Colonic mucosa (tissue), 4 donors: Measurements from ENCODE around the gene RPTOR. TPM values are rescaled to one million over a fixed set of nuclear protein-coding genes. Genes with fewer than 3 reads are reported as not detected.
A peak's percentile ranks its signal among the peaks of the same experiment; 100 is the strongest.

Source experiments
- DNase-seq: peaks from one replicate; pipeline ENCODE4 v3.0.0-alpha.2; 2020
- H3K27ac ChIP-seq: fragments of 200-600 bp; one replicate; pipeline ENCODE4 v1.8.0; 2021
- H3K27me3 ChIP-seq: fragments of 200-600 bp; one replicate; pipeline ENCODE4 v1.8.0; 2021
- H3K36me3 ChIP-seq: fragments of 200-600 bp; one replicate; pipeline ENCODE4 v1.8.0; 2021
- H3K4me1 ChIP-seq: fragments of 200-600 bp; one replicate; pipeline ENCODE4 v1.8.0; 2021; ENCODE audit warnings: mild to moderate bottlenecking
- H3K4me3 ChIP-seq: fragments of 200-600 bp; one replicate; pipeline ENCODE4 v1.8.0; 2021
- H3K9ac ChIP-seq, 2 donors: one replicate each; pipeline ENCODE4 v1.7.0; 2013; ENCODE audit warnings: control low read depth in 2 of 2, low read depth in 2 of 2, low read length in 2 of 2
- H3K9me3 ChIP-seq: fragments of 200-600 bp; one replicate; pipeline ENCODE4 v1.8.0; 2021
- intact Hi-C: fragments of 100-400 bp; cut with DNase I; formaldehyde crosslinking; loops from one replicate; pipeline ENCODE4 v1.14.1; 2022
- total RNA-seq, 2 donors: library from RNA; stranded (reverse); fragmentation: NEBNext Ultra II Directional in 1 of 2; extraction: Animal tissue kit (Norgen Biotek cat#: 25700) in 1 of 2; gene quantifications; one replicate each; pipeline ENCODE4 v1.2.1, GENCODE V29; 2021
- TF ChIP-seq, protein P1 (sequence below): fragments of 200-600 bp; IDR thresholded peaks from one replicate; pipeline ENCODE4 v1.8.0; 2022; ENCODE audit warnings: antibody characterized with exemption, mild to moderate bottlenecking
- donor health status: healthy.
- donor health status: DM: no; HTN: no; CAD: no.
- donor health status: DM: no; HTN: no; CAD: no.

RPTOR gene
- total RNA-seq, 2 donors from 2014 or later, result 21.2 to 39.6 TPM

DNA sequence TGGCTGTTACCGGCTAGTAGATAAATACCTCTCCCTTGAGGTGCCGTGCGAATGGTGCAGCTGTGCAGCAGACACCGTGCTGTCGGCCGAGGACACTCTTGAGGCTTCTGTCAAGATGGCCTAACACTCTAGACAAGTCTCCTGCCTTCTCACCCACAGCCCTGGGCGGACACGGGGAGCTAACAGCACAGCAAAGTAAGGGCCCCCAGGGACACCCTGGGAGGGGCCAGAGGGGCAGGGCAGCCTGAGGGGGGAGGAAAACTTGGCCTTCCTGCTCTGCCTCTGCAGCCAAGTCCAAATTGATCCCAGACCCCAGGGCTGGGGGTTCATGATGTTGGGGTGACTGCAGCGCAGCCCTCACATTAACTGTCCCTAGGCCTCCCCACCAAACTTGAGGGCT, 210.2 kb downstream of the RPTOR start:
- no peak overlapping the region for H3K27ac ChIP-seq
- no peaks in the 10 kb centered on the region for H3K9me3 ChIP-seq
- intact Hi-C loops, result no loop called here
- no peaks in the 10 kb centered on the region for H3K27me3 ChIP-seq
- TF ChIP-seq, protein P1, sequence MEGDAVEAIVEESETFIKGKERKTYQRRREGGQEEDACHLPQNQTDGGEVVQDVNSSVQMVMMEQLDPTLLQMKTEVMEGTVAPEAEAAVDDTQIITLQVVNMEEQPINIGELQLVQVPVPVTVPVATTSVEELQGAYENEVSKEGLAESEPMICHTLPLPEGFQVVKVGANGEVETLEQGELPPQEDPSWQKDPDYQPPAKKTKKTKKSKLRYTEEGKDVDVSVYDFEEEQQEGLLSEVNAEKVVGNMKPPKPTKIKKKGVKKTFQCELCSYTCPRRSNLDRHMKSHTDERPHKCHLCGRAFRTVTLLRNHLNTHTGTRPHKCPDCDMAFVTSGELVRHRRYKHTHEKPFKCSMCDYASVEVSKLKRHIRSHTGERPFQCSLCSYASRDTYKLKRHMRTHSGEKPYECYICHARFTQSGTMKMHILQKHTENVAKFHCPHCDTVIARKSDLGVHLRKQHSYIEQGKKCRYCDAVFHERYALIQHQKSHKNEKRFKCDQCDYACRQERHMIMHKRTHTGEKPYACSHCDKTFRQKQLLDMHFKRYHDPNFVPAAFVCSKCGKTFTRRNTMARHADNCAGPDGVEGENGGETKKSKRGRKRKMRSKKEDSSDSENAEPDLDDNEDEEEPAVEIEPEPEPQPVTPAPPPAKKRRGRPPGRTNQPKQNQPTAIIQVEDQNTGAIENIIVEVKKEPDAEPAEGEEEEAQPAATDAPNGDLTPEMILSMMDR, result no peak
- no peak overlapping the region for H3K9ac ChIP-seq
- no peaks in the 10 kb centered on the region for H3K4me1 ChIP-seq
- no peak overlapping the region for H3K4me3 ChIP-seq
- H3K36me3 ChIP-seq, result no peaks in the 10 kb centered on the region
- no peak for DNase-seq

DNA sequence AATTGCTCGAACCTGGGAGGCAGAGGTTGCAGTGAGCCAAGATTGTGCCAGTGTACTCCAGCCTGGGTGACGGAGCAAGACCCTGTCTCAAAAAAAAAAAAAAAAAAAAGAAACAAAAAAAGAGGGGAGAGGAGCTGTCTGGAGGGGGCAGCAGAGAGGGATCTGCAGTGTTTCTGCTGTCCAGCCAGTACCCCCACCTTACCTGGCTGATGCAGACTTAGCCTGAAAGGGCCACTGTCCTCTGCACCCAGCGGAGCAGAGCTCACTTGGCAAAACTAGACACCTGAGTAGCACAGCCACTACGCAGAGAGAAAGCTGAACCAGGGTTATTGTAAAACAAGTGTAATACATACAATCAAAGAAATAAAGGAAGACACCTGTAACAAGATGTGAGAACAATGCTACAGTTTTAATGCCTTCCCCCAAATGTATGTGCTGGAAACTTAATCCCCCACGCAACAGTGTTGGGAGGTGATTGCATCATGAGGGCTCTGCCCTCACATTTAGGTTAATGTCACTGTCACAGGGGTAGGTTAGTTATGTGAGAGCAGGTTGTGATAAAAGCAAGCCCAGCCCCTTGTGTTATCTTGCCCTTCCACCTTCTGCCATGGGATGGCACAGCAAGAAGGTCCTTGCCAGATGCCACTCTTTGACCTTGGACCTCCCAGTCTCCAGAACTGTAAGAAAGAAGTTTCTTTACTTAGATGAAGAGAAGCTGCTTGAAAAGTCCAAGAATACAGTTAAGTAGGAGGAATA, 211.2 kb downstream of the RPTOR start:
- TF ChIP-seq, protein P1, result no peak
- DNase-seq, result no peak
- Histone ChIP-seq H3K27me3 (no peaks in the 10 kb centered on the region), H3K9me3 (no peaks in the 10 kb centered on the region), H3K9ac (no peak overlapping the region), H3K36me3 (no peaks in the 10 kb centered on the region), H3K27ac (no peak overlapping the region), H3K4me3 (no peak overlapping the region), H3K4me1 (no peaks in the 10 kb centered on the region)
- intact Hi-C loops, result no loop called here

DNA sequence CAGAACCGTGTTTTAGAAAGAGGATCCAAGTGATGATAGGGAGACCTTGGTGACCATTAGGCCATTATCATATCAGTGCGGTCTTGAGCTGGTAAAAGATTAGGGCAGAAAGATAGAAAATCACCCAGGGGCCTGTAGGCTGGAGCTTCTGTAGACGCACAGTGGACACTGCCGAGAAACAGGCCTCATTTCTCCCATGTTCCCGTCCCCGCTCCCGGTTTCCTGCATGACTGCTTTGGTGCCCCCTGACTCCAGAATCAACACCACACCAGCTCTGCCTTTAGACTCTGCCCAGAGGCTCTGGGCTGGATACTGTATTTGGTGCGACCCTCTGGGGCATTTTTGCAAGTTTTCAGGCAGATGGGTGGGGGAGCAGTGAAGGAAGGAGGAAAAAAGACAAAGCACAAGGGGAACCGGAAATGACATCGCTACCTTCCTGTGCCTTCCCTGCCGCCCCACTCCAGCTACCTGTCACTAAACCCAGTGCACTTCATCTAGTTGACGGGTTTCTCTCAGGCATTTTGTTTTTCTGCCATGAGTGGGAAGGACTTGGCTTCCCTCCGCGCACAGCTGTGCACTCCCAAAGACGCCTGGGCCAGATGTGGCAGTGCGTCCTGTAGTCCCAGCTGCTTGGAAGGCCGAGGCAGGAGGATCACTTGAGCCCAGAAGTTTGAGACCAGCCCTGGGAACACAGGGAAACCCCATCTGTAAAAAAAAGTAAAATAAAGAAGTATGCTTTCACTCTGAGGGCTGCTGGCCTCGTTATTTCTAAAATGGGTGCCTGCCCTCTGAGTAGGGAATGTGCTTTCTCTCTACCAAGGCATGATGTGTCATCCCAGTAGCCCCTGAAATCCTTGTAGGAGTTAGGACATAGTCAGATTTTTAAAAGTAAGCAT, 214.1 kb downstream of the RPTOR start:
- intact Hi-C loops, result no loop called here
- H3K27ac ChIP-seq, result no peak overlapping the region
- no peak overlapping the region for H3K9ac ChIP-seq
- no peaks in the 10 kb centered on the region for H3K36me3 ChIP-seq
- H3K4me1 ChIP-seq, result no peaks in the 10 kb centered on the region
- DNase-seq, result no peak
- H3K27me3 ChIP-seq, result no peaks in the 10 kb centered on the region
- H3K4me3 ChIP-seq, result no peak overlapping the region
- TF ChIP-seq, protein P1, result no peak
- H3K9me3 ChIP-seq, result no peaks in the 10 kb centered on the region

DNA sequence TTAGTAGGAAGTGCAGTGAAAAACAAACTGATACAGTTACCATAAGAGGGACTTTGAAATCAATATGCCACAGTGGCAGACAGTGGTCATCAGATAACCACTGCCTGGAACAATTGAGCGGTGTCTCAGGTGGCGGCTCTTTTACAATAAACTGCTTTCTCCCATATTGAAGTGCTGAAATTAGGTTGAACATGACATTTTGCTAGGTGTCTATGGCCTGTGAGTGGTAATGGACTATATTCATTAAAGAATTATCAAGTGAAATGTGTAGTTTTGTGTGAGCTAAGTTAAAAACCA, 214.7 kb downstream of the RPTOR start:
- Histone ChIP-seq H3K27ac (no peak overlapping the region), H3K4me3 (no peak overlapping the region), H3K4me1 (no peaks in the 10 kb centered on the region), H3K9me3 (no peaks in the 10 kb centered on the region), H3K27me3 (no peaks in the 10 kb centered on the region), H3K36me3 (no peaks in the 10 kb centered on the region), H3K9ac (no peak overlapping the region)
- intact Hi-C loops, result no loop called here
- TF ChIP-seq, protein P1, result no peak
- no peak for DNase-seq

DNA sequence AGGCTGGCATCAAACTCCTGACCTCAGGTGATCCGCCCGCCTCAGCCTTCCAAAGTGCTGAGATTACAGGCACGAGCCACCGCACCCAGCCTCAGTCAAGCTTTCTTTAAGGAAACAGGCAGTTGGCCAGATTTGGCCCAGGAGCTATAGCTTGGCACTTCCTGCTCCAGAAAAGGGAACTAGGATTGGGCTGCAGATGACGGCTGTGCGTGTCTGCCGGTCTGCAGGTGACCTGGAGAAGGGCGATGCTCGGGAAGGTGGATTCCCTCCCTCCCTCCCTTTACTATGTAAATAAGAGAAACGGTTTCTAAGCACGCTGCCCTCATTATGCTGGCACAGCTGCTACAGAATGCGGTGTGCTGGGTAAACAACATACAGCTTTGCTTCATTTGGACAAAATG, 215.9 kb downstream of the RPTOR start:
- Histone ChIP-seq H3K9me3 (no peaks in the 10 kb centered on the region), H3K27ac (peak overlapping the region; percentile 29), H3K36me3 (no peaks in the 10 kb centered on the region), H3K4me3 (no peak overlapping the region), H3K27me3 (no peaks in the 10 kb centered on the region), H3K9ac (no peak overlapping the region), H3K4me1 (no peaks in the 10 kb centered on the region)
- peak; percentile 75 for DNase-seq
- TF ChIP-seq, protein P1, result no peak
- intact Hi-C loops, result no loop called here
